NCI-H2196 treated with DMSO at 0.1 percent for 48 hours (cell line): ENCODE measurements around the gene NTMT1.
"Not testable (repeated sequence)": the region's sequence is repeated elsewhere in the genome, so short reads cannot be mapped to it uniquely, and the experiment has no call there.

Source experiments
- DNase-seq: peaks from one replicate; lab custom pipeline; 2025; ENCODE audit not compliant: unreplicated experiment; lab: John Stamatoyannopoulos, UW

NTMT1 gene, protein sequence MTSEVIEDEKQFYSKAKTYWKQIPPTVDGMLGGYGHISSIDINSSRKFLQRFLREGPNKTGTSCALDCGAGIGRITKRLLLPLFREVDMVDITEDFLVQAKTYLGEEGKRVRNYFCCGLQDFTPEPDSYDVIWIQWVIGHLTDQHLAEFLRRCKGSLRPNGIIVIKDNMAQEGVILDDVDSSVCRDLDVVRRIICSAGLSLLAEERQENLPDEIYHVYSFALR

DNA sequence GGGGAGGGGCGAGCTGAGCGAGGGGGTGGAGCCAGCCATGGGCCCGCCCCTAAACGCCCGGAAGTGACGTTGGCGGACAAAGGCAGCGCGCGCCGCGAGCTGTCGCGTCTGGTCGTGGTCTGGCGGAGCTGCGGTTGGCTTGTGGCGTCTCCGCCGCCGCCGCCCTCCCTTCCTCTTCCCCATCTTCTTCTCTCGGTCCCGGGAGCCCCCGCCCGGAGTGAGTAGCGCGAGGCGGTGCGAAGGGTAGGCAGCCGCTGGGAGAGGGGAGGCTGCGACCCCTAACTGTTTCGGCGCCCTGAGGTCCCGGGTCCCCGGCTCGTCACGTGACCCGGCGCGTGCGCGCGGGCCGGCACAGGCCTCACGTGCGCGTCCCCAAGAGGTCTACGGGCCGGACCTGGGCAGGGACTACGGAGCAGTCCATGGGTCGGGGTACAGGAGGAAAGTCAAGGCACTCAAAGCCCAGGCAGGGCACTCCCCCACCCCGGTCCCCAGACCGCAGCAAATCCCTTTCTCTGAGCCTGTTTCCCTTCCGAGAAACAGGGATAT is at the start of gene NTMT1:
TSS of gene NTMT1 (plus strand) at position 85 of the 546 bp plus-strand sequence. CDS start 6,541 bp downstream, outside the sequence.
- DNase-seq = peak; percentile 52

DNA sequence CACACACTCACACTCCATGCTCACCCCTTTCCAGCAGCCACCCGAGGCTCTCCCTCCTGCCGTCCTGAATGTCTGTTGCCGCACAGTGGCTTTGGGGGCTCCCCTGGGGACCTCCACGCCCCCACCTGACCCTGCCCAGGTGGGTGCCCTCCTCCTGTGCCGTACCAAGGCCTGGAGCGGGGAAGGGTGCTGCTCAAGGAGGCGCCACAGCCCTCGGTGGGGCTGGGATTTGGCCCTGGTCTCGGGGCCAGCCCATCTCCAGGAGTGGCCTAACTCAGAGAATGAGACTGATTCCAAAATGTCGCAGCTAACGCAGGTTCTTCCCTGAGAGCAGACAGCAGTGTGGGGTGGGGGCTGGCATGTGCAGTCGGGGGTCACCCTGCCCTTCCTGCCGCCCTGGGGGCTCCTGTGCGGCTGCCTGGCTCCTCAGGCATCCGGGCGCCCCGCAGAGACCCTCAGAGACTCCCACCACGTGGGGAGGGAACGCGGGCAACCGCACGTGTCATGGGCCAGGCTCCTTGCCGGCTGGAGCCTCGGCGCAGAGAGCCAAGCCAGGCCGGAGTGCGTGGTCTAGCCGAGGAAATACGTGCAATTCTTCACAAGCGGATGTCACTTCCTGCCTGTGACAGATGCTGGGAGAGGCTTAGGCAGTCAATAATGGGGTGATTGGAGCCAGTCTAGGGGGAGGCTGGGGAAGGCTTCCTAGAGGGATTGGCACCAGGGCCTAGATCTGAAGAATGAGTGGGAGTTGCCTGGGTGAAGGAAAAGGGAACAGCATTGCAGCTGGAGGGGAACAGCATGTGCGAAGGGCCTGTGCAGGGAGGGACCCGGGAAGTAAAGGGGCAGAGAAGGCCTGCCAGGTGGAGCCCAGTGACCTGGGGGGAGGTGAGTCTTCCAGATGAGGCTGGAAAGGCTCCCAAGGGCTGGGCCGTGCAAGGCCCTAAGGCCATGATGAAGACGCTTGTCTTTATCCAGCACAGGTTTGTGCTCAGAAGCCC is 49.1 kb upstream of the NTMT1 start:
- no peak for DNase-seq

DNA sequence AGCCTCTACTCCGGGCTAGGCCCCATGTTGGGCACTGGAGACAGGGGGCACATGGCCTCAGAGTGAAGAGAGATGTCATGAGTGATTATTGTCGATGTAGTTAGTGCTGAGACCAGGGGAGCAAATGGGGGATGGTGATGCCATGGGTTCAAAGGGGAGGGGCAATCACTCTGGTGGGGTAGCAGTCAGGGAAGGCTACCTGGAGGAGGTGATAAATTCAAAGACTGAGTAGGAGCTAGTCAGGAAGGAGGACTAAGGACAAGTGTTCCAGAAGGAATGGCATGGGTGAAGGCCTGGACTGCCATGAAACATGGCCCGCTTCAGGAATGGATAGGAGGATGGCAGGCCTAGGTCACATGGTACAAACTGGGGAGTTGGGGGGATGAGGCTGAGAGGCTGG is 46.7 kb upstream of the NTMT1 start:
- DNase-seq = no peak

DNA sequence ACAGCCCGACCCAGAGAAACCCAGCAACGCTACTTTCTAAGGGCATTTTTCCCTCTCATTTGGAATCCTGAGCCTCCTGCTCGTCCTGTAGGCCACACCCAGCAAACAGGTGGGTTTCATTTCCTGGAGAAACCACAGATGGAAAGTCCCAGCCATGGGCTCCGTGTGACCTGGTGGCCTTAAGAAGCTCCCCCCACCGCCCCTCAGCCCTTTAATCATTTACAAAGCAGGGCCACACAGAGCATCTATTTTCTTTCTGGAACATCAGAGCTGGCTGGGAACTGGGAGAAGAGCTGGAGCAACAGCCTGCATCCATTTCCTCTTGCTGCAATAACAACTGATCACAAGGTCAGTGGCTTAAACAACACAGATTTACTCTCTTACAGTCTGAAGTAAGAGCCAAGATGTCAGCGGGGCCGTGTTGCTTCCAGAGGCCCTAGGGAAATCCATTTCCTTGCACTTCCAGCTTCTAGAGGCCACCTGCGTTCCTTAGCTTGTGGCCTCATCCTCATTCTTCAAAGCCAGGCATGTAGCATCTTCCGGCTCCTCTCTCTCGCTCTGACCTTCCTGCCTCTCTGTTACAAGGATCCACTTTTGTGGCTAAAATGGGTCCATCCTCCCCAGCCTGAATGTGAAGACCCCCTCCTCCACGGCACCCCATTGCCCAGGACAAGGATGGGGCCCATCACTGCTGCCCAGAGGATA is 45.6 kb upstream of the NTMT1 start:
- no peak for DNase-seq

DNA sequence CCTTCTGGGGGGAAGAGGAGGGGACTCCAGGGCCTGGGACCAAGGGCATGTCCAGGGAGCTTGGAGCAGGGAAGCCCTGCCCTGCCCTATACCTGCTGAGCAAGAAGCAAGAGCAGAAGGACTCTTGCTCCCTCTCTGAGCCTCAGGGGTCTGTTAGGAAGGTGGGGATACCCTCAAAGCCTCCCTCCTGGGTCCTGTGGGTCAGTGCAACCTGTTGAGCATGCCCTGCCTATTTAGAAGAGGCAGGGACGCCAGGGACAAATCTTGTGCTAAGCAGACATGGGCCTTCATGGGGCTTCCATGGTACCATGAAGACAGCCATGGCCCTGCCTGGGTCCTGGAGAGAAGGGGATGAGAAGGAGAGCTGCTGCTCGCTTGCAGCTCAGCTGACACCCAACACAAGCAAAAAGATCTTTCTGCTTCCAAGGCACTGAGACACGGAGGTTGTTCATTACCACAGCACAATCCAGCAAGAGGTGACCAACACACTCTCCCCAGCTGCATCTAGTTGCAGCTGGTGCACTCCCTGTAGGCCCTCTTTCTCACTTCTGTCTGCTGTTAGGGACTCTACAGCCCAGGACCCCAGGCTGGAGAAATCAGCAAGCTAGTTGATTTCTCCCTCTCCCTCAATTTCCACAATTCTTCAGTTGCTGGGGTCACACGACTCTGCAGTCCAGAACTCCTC is 44.3 kb upstream of the NTMT1 start:
- no peak for DNase-seq

DNA sequence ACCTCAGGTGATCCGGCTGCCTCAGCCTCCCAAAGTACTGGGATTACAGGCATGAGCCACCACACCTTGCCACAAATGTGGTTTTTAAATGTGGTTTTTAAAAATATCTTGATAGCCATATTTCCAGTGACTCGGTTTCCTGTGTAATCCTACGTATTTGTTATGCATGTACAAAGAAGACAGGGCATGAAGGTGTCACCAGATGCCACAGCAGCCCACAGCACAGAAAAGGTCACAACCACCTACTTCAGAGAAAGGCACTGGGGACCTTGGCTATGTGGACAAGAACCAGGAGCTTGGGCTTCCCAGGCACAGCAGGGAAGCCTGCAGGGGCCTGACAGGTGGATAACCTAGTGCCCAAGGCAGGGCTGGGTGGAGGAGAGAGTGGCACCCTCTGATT is 43.1 kb upstream of the NTMT1 start:
- no peak for DNase-seq

DNA sequence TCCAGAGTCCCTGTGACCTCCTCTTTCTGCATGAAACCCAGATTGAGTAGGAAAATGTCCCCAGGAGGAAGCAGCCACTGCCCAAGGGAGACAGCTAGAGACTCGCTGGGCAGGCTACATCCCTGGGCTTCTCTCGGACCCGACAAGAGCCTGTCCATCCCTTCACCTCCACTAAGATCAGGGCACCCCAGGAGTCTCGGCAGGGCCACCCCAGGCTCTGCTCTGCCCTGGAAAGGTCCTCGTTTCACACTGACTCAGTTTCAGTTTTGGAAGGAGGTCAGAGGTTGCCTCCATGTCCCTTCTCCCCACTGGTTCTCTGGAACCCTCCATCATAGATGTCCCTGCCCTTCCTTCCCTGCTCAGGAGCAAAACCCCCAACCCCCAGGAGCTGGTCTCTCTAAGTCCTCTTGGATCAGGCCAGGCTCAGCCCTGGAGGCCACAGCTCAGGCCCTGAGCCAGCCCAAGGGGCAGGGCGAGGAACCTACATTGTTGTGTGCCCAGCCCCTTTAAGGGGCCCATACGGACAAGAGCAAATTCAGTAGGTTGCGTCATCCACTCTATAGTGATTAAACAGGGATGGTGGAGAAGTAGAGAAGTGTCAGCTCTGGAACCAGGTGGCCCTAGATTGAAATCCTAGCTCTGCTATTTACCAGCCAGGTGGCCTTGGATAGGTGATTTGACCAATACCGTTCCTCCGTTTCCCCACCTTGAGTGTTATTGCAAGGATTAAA is 42.5 kb upstream of the NTMT1 start:
- no peak for DNase-seq

DNA sequence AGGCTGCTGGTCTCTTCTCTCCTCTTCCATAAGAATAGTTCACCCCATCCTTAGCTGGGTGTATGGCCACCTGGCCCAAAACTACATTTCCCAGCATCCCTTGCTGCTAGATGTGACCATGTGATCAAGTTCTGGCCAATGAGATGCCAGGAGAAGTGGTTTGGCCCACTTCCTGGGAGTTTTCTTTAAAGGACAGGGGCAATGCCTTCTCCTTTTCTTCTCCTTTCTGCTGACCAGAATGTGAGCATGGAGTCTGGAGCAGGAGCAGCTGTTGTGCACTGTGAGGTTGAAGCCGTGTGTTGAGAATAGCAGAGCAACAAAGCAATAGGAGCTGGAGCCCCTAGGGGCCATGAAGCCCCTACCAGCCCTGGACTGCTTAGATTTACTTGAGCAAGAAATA is 41.8 kb upstream of the NTMT1 start:
- DNase-seq = peak; percentile 47

DNA sequence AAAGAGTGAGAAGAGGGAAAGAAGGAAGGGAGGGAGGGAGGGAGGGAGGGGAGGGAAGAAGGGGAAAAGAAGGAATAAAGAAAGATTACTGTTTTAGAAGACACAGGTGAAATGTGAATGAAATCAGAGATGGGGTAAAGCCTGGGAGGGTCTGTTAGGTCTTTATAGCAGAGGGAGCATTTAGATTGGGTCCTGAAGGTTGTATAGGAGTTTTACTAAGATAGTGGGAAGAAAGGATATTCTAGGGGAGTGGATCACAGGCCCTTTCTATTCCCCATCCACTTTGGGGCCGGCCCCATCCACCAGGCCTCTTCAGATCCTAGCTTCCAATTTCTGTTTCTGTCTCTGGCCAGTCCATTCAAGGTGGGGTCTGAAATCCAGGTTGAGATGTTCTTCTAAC is 40.6 kb upstream of the NTMT1 start:
- no peak for DNase-seq

DNA sequence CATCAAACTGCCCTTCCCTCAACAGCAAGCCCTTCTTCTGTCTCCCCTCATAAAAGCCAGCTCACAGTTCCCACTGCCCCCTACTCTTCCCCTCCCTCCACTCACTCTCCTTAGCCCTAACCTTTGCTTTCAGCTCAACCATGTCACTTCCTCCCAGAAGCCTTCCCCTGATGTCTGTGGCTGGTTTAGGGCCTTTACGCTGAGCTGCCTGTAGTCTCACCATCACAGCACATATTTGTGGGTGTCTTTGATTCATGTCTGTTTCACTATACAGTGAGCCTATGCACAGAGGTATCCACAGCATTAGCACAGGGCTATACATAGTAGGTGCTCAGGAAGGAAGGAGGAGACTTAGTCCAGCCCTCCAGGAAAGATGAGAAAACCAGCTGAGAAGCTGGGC is 39.7 kb upstream of the NTMT1 start:
- no peak for DNase-seq

DNA sequence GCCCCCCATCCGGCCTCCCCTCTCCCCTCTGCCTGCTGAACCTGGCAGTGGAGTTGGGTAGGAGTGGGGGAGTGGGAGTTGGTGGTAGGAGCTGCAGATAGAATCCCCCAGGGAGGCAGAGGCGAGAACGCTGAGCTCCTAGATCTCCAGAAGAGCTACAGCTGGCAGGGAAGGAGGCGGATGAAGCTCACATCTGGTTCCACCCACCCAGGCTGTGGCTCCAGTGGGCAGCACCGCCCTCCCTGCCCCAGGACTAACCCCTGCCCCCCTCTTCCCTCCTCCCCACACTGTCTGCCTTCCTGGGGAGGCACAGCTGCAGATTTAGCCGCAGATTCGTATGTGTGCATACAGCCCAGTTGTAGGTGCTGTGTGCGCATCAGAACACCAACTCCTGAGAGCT is 39.3 kb upstream of the NTMT1 start:
- no peak for DNase-seq

DNA sequence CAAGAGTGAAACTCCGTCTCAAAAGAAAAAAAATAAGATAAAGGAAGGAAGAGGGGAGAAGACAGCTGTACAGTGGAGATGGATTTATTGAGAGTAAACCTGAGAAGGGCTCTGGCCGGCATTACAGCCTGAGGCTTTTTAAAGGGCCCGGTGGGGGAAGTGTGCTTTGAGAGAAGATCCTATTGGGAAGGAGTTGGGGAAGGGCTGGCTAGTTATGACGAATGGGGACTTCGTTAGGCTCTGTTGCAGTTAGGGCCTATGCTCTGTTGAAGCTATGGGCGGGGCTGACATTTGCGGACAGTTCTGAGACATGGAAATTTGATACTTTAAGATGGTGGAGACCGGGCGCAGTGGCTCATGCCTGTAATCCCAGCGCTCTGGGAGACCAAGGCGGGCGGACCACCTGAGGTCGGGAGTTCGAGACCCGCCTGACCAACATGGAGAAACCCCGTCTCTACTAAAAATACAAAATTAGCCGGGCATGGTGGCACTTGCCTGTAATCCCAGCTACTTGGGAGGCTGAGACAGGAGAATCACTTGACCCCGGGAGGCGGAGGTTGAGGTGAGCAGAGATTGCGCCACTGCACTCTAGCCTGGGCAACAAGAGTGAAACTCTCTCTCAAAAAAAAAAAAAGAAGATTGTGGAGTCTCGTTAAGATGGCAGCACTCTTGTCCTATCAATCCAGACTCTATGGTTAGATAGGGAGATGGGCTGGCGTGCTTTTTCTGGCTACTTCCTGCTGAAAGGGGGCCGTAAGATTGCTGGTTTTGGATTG is 38.3 kb upstream of the NTMT1 start:
- no peak for DNase-seq

DNA sequence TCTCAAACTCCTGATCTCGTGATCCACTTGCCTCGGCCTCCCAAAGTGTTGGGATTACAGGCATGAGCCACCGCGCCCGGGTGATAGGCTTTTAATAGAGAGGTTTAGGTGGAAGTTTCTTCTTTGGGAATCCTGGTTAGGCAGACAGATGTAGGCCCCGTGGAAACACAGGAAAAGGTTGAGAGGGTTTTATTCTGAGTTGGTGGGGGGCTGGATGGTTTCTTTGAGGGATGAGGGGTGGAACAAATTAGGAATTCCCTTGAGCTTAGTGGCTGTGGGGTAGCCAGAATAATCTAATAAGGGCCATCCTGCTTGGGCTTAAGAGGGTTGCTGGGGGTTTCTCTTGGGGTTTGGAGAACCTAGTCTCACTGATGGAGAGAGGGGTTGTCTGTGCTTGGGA is 35.5 kb upstream of the NTMT1 start:
- DNase-seq = no peak

DNA sequence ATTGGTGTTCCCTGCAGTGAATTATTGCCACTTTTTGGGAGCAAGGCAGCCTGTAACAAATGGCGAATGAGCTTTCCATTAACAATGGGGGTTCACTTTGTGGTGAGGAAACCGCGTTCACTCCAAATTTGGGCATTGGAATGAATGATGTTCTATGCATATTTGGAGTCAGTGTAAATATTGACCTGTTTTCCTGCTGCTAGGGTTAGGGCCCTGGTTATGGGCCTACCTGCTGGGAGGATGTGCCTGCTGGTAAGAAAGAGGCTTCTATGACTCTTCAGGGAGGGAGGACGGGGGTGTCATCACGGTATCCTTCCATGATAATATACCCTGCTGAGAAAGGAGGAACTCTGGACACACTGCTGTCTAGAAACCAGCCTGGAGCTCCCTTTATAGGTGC is 34.0 kb upstream of the NTMT1 start:
- no peak for DNase-seq

DNA sequence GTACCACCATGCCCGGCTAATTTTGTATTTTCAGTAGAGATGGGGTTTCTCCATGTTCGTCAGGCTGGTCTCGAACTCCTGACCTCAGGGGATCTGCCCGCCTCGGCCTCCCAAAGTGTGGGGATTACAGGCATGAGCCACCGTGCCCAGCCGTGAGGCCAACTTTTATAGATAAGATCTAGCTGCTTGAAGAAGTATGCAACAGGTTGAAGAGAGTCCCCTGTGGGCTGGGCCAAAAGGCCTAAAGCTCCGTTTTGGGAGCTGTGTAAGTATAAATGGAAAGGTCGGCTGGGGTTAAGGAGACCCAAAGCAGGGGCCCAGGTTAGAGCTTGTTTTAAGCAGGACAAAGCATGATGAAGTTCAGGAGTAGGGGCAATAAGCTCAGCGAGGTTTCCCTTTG is 33.2 kb upstream of the NTMT1 start:
- DNase-seq = not testable (repeated sequence)

DNA sequence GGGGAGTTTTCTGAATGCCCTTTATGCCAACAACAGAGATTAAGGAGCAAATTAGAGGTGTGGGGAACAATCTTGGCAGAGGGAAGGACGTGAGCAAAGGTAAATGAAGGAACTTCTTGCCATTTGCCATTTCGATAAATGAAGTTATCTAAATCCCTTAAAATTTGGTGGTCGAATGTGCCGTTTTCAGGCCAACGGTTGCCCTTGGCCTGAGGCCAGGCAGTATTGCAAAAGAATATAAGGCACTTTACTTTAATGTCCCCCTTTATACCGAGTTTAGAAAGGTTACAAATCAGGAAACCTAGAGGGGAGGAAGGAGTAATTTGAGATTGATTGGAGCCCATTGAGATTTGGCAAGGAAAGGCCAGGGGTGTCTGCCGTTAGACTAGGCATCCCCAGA is 31.3 kb upstream of the NTMT1 start:
- no peak for DNase-seq

DNA sequence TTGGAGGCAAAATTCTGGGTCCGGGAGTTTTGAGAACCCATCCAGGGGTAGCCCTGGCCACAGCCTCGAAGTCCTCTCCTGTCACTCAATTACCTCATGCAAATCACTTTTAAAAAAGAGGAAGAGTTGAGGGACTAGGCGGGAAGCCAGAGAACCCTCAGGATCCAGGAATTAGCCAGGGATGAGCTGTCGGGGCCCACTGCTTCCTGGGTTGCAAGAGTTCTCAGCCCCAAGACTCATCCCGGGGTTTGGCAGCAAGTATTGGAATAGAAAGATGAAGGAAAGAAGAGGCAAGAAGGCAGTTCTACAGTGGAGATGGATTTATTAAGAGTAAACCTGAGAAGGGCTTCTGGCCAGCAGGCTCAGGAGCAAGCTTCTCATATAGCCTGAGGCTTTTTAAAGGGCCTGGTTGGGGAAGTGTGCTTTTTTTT is 30.6 kb upstream of the NTMT1 start:
- no peak for DNase-seq

DNA sequence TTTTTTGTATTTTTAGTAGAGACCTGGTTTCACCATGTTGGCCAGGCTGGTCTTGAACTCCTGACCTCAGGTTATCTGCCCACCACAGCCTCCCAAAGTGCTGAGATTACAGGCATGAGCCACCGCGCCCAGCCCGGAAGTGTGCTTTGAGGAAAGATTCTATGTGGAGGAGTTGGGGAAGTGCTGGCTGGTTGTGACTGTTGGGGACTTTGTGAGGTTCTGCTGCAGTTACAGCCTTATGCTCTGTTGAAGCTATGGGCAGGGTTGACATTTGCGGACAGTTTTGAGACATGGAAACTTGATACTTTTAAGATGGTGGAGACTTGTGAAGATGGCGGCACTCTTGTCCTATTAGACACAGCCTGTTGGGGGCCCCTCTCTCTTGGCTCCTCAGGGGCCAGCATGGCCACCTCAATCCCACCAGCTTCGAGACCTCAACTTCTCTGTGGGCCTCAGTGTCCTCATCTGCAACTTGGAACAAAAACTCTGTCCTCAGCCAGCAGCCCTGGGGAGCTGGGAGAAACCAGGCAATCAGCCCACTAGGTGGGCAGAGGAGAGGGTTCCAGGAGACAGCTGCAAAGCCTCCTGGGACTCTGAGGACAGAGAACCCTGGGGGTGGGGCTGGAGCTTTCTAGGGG is 29.9 kb upstream of the NTMT1 start:
- no peak for DNase-seq
